Activated naive CD8-positive, alpha-beta T cell treated with anti-CD3 and anti-CD28 coated beads for 36 hours (primary cell): ENCODE measurements around the gene PTCD3. TPM values are rescaled to one million over a fixed set of nuclear protein-coding genes. Genes with fewer than 3 reads are reported as not detected.

ENCODE experiments used
- DNase-seq: peaks from one replicate; pipeline ENCODE4 v3.0.0; 2021
- H3K27ac Mint-ChIP-seq: one replicate; pipeline ENCODE4 v1.8.0; 2022; ENCODE audit warnings: mild to moderate bottlenecking, moderate library complexity, mixed read lengths
- H3K27me3 Mint-ChIP-seq: one replicate; pipeline ENCODE4 v1.8.0; 2022; ENCODE audit warnings: mild to moderate bottlenecking, mixed read lengths
- H3K36me3 Mint-ChIP-seq: one replicate; pipeline ENCODE4 v1.8.0; 2021; ENCODE audit warnings: mild to moderate bottlenecking, mixed read lengths
- H3K4me1 Mint-ChIP-seq: one replicate; pipeline ENCODE4 v1.8.0; 2021; ENCODE audit warnings: mixed read lengths
- H3K4me3 Mint-ChIP-seq: one replicate; pipeline ENCODE4 v1.8.0; 2022; ENCODE audit warnings: mild to moderate bottlenecking, moderate library complexity, mixed read lengths
- H3K9me3 Mint-ChIP-seq: one replicate; pipeline ENCODE4 v1.8.0; 2022; ENCODE audit warnings: mixed read lengths
- total RNA-seq, 2 experiments: library from RNA; stranded (reverse); gene quantifications; one replicate each; pipeline ENCODE4 v1.2.3, GENCODE V29; 2021

Gene PTCD3
- total RNA-seq, 2 experiments from 2014 or later: 161 to 162 TPM

DNA sequence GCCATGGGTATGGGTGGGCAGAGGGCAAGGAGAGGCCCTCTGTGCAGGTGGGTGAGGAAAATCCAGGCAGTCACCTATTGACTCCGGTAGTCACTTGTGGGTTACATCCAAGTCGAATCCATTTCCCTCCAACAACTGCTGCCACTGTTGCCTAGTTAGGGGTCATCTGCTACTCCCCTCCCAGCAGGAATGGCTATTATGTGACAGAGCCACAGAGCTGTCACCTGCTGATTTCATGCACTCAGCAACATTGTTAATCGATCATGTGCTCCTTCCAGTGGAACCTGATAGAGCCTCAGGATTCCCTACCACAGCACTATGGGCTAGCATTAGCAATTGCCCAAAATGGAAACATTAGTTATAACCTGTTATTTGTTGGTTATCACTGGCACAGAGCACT is 31.8 kb upstream of the PTCD3 start:
- no peak overlapping the region for H3K4me3 Mint-ChIP-seq
- no peak for DNase-seq
- H3K36me3 Mint-ChIP-seq: peaks cover 54% of the 10 kb centered on the region
- peaks cover 12% of the 10 kb centered on the region for H3K4me1 Mint-ChIP-seq
- H3K27me3 Mint-ChIP-seq: no peaks in the 10 kb centered on the region
- peaks cover 2% of the 10 kb centered on the region for H3K9me3 Mint-ChIP-seq
- H3K27ac Mint-ChIP-seq: no peak overlapping the region

DNA sequence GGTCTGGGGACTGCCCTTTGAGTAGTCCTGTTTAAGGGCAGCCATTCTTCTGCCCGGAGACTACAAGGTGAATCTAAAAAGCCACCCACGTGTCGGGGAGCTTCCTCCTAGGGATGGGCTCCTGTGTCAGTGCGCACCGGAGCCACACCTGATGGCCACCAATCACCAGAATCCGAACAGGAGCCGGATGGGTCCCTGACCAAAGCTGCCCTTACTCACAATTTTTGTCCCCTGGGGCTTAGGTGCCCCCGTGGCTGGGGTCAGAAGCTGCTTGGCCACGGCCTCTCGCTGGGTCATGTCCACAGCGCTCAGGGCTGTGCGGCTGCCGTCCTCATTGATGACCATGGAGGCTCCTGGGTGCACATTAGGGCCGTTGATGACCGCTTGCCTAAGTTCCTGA is 31.2 kb upstream of the PTCD3 start:
- peaks cover 2% of the 10 kb centered on the region for H3K9me3 Mint-ChIP-seq
- DNase-seq: no peak
- peaks cover 14% of the 10 kb centered on the region for H3K4me1 Mint-ChIP-seq
- no peak overlapping the region for H3K4me3 Mint-ChIP-seq
- H3K36me3 Mint-ChIP-seq: peaks cover 53% of the 10 kb centered on the region
- no peak overlapping the region for H3K27ac Mint-ChIP-seq
- H3K27me3 Mint-ChIP-seq: no peaks in the 10 kb centered on the region

DNA sequence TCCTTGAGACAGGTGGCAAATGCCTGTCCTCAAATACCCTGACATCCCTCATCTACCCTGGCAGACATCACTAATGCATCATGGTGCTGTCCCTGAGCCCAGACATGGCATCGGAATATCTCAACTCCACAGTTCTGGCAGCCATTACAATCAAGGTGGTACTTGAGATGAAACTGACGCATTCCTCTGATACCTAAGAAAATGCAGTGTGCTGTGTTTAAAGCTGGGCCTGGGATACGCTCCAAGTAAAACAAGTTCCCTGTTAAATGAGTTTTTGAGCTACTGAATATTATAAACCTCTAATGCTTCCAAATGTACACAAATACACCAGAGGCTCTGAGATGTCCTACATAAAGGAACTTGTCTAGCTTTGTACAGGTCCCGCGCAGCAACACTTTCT is 30.1 kb upstream of the PTCD3 start:
- H3K27ac Mint-ChIP-seq: no peak overlapping the region
- H3K9me3 Mint-ChIP-seq: peaks cover 2% of the 10 kb centered on the region
- H3K4me3 Mint-ChIP-seq: no peak overlapping the region
- DNase-seq: no peak
- H3K36me3 Mint-ChIP-seq: peaks cover 56% of the 10 kb centered on the region
- H3K4me1 Mint-ChIP-seq: peaks cover 25% of the 10 kb centered on the region
- H3K27me3 Mint-ChIP-seq: no peaks in the 10 kb centered on the region

DNA sequence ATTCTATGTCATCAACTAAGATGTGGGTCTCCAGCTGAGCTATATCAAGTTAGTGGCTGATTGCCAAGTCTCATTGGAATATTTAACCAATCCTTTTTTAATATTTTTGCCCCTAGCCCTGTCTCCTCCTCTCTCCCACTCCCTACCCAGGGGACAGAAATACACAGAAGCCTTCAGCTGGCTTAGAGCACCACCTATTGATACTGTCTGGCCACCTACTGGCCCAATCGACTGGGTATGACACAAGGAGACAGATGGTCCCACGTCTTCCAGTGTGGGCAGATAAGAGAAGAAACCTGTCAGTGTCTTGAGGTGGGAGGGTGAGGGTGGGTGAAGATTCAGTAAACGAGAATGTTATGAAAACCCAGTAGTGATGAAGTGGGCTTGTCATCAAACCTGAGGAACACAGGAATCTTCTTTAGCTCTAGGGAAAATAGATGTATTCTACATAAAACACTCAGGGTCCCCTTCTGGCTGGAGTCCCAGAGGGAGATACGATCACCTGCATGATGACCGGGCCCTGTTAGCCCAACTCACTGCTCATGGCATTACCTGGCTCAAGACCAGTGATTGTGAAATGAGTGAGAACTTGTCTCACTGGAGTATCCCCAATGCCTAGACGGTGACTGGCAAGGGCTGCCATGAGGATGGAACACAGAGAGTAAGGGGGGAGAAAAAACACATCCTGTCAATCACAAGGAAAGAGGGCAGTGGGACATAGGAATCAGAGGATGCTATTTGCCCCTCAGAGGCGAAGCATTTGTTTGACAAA is 27.1 kb upstream of the PTCD3 start:
- Mint-ChIP-seq H3K27ac (no peak overlapping the region), H3K4me1 (peaks cover 25% of the 10 kb centered on the region), H3K9me3 (no peaks in the 10 kb centered on the region), H3K36me3 (peaks cover 39% of the 10 kb centered on the region), H3K4me3 (no peak overlapping the region), H3K27me3 (no peaks in the 10 kb centered on the region)
- no peak for DNase-seq

DNA sequence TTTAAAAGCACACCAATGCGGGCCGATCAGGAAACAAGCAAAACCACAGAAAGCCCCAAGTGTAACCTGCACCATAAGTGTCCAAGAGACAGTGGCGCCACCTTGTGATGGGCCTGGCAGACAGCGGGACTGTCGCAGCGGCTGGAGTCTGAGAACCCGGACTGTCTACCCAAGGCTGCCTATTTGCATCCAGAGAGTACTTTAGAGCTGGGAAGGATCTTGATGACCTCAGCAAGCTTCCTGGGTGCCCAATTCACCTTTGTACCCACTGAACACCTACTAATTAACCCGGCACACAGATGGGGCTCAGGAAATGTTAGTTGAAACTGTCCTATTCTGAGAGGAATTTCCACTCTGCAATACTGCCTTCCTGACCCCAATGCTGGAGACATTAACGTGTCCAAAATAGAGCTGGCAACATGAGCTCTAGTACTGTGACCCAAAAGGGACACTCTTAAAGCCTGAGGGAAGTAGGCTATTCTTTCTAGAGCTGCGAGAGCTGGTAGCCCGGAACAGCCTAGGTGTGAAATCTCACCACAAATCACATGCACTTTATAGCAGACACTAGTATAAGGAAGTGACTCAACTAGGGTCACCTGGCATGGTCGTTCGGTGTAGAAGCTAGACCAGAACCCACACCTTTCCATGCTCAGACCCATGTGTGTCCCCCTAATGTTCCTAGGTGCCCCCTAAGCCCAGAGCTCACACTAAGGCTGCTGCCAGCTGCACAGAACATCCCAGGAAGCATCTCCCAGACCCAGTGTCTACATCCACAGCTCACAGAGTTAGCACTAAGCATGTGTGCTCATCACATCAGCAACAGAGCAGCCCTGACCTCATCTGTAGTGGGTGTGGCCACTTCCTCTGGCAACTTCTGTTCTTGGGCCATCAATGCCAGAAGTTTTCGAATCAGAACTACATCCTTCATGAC is 25.8 kb upstream of the PTCD3 start:
- Mint-ChIP-seq H3K4me3 (no peak overlapping the region), H3K27me3 (no peaks in the 10 kb centered on the region), H3K36me3 (peaks cover 39% of the 10 kb centered on the region), H3K9me3 (no peaks in the 10 kb centered on the region), H3K4me1 (peaks cover 25% of the 10 kb centered on the region), H3K27ac (peak overlapping the region; percentile 56)
- DNase-seq: peak; percentile 74

DNA sequence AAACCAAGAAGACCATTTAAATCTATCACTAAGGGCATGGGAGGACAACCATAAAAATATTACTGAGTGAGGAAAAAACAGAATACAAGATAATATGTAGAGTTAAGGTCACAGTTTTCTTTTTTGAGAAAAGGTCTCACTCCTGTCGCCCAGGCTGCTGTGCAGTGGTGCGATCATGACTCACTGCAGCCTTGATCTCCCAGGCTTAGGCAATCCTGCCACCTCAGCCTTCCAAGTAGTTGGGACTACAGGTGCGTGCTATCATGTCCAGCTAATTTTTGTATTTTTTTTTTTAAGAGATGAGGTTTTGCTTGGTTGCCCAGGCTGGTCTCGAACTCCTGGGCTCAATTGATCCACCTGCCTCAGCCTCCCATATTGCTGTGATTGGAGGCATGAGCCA is 24.3 kb upstream of the PTCD3 start:
- Mint-ChIP-seq H3K27me3 (no peaks in the 10 kb centered on the region), H3K27ac (no peak overlapping the region), H3K9me3 (no peaks in the 10 kb centered on the region)

DNA sequence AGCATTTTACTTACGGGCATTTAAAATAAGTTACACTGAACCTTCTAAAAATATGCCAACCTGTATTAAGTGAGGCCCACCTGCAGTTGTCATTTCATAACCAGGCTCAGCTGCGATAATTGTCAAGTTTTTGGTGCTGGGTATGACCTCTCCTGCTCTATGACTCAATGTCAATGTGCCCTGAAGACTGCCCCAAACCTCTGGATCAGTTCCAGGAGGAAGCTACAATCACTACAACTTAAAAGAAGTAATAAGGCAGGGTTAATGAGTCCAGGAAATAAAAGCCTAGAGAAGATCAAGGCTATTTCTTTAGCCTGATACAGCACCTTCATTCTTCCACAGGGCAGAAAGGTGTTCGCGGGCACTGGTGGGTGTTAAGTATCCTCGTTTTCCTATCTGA is 23.3 kb upstream of the PTCD3 start:
- Mint-ChIP-seq H3K27me3 (no peaks in the 10 kb centered on the region), H3K4me1 (peaks cover 25% of the 10 kb centered on the region), H3K27ac (no peak overlapping the region), H3K9me3 (no peaks in the 10 kb centered on the region), H3K36me3 (peaks cover 33% of the 10 kb centered on the region), H3K4me3 (no peak overlapping the region)
- no peak for DNase-seq

More for the DNA sequence above, 24.3 kb upstream of the PTCD3 start:
- Mint-ChIP-seq H3K4me3 (no peak overlapping the region), H3K36me3 (peaks cover 41% of the 10 kb centered on the region), H3K4me1 (peaks cover 25% of the 10 kb centered on the region)
- no peak for DNase-seq

DNA sequence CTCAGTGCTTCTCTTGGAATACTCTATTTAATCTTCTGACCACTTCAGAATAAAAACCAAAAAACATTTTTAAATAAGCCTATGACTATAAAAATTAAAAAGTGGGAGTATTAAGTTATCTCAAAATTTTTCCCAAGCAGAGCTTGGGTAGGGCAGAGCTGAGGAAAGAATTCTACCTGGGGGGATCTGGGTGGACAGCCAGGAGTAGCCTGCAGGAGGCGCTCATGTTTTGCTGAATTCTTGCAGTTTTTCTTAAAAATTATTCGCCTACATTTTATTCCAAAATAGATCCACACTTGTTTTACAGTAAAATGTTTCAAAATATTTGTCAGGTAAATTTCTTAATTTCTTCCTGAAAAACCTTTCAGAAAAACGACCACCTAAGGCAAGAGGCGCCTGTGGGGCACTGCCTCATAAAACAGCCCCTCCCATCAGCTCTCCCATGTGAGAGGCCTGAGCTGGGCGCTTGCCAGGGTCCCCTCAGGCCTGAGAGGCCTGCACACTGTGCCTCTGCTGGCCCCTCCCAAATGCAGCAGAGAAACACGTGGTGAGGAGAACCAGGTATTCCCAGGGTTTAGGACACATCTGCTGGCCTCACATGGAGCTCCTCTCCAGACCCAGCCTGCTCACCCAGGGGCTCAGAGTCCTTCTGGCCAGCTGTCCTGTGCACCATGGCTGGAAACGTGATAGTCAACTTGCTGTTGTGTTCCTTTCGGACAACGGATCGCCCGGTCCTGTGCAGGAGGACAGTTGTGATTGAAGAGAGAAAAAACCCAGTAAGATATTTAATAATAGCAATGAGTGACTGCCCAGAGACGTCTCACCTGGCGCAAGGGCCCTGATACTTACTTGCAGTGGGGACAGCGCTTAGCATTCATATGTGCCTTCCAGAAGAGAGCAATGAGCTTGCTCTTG is 17.8 kb upstream of the PTCD3 start:
- H3K9me3 Mint-ChIP-seq: no peaks in the 10 kb centered on the region
- no peaks in the 10 kb centered on the region for H3K4me1 Mint-ChIP-seq
- H3K36me3 Mint-ChIP-seq: peaks cover 21% of the 10 kb centered on the region
- H3K27ac Mint-ChIP-seq: no peak overlapping the region
- no peak for DNase-seq
- no peak overlapping the region for H3K4me3 Mint-ChIP-seq
- no peaks in the 10 kb centered on the region for H3K27me3 Mint-ChIP-seq

DNA sequence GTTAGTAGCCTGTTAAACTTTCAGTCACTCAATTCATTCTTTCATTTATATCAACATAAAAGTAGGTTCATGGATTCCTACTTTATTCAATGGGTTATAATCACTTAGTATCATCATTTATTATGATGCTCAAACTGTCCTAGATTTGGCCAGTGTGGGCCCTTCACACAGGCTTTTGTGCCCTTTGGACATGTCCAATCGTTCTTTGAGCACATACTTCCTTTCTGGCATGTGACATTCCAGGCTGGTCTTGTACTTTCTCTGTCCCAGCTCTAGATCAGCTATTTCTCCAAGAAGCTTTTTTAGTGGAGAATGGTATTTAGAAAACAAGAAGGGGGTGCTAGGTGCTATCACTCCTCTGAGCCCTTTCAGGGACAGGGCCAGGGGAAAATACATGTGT is 11.8 kb upstream of the PTCD3 start:
- H3K4me3 Mint-ChIP-seq: no peak overlapping the region
- DNase-seq: no peak
- peaks cover 31% of the 10 kb centered on the region for H3K36me3 Mint-ChIP-seq
- H3K27me3 Mint-ChIP-seq: no peaks in the 10 kb centered on the region
- no peak overlapping the region for H3K27ac Mint-ChIP-seq
- peaks cover 10% of the 10 kb centered on the region for H3K4me1 Mint-ChIP-seq
- H3K9me3 Mint-ChIP-seq: no peaks in the 10 kb centered on the region

DNA sequence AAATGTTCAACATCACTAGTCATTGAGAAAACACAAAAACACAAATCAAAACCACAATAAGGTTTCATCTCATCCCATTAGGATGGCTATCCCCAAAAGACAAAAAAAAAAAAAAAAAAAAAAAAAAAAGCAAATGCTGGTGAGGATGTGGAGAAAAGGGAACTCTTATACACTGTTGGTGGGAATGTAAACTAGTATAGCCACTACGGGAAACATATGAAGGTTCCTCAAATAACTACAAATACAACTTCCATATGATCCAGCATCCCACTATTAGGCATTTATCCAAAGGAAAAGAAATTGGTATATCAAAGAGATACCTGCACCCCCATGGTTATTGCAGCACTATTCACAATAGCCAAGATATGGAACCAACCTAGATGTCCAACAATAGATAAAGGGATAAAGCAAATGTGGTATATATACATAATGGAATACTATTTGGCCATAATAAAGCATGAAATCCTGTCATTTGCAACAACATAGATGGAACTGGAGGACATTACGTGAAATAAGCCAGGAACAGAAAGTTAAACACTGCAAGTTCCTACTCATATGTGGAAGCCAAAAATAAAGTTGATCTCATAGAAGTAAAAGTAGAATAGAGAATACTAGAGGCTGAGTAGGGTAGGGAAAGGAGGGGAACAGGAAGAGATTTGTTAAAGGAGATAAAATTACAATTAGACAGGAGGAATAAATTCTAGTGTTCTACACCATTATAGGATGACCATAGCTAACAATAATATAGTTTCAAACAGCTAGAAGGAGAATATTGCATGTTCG is 8.7 kb upstream of the PTCD3 start:
- DNase-seq: no peak
- Mint-ChIP-seq H3K36me3 (peaks cover 33% of the 10 kb centered on the region), H3K4me3 (no peak overlapping the region), H3K4me1 (peaks cover 20% of the 10 kb centered on the region), H3K27ac (no peak overlapping the region), H3K27me3 (no peaks in the 10 kb centered on the region), H3K9me3 (peaks cover 3% of the 10 kb centered on the region)

DNA sequence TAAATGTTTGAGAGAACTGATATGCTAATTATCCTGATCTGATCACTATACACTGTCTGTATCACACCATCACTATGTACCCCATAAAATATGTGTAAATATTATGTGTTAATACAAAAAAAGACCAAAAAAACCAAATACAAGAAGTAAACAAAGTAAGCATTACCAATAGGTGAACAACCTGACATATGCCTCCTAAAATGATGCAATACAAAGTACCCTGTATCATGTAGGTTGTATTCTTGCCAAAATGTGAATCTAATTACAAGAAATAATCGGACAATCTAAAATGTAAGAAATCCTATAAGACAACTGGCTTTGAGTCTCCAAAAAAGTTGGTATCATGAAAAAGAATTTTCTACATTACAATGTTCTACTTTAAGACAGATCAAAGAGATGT is 8.1 kb upstream of the PTCD3 start:
- Mint-ChIP-seq H3K9me3 (peaks cover 3% of the 10 kb centered on the region), H3K27me3 (no peaks in the 10 kb centered on the region), H3K4me1 (peaks cover 26% of the 10 kb centered on the region), H3K4me3 (no peak overlapping the region), H3K36me3 (peaks cover 39% of the 10 kb centered on the region), H3K27ac (no peak overlapping the region)
- no peak for DNase-seq

DNA sequence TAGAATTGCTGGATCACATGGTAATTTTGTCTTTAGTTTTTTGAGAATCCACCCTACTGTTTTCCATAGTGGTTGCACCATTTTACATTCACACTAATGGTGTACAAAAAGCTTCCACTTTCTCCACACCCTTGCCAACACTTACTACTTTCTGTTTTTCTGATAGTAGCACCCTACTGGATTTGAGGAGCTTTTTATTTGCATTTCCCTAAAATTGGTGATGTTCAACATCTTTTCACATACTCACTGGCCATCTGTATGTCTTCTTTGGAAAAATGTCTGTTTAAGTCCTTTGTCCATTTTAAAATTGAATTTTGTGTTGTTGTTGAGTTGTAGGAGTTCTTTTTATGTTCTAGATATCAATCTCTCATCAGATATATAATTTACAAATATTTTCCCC is 3.9 kb upstream of the PTCD3 start:
- no peak overlapping the region for H3K4me3 Mint-ChIP-seq
- H3K4me1 Mint-ChIP-seq: peaks cover 38% of the 10 kb centered on the region
- no peak for DNase-seq
- H3K36me3 Mint-ChIP-seq: peaks cover 48% of the 10 kb centered on the region
- H3K27ac Mint-ChIP-seq: no peak overlapping the region
- peaks cover 3% of the 10 kb centered on the region for H3K9me3 Mint-ChIP-seq
- no peaks in the 10 kb centered on the region for H3K27me3 Mint-ChIP-seq

DNA sequence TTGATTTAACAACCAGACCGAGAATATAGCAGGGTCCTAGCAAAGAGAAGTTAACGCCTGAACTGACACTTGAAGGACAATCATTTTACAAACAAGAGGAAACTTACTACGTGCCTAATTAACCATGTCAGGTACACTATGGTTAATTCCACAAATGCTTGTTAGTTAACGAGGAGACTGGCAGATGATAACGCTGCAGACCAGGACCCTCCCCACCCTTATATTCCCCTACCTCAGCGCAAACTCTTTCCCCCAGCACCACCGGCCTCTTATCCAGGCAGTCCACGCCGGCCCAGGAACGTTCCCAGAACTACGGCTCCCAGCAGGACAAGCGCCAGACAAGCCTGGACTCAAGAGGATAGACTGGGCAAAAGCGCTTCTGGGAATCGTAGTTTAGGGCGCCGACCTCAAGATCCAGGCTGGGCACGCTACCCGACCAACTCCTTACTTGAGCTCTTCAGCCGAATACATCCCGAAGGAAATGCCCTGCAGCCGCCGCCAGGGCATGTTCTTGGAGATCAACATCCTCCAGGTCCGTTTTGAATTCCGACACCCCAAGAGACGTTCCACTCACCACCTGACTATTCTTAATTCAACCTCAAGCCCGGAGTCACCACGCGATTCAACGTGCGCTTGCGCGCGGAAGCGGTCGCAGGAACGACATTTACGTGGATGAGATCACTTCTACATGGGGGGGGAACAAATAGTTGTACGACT is 625 bp upstream of the PTCD3 start, which contains the start of gene POLR1A:
Gene POLR1A, minus strand, starts transcription at position 635 of the 717 bp plus-strand sequence. Its CDS starts 110 bp downstream, at position 525.
- H3K4me3 Mint-ChIP-seq: peak within 1 kb of the TSS; percentile 96
- H3K4me1 Mint-ChIP-seq: peaks cover 50% of the 10 kb centered on the region
- H3K36me3 Mint-ChIP-seq: peaks cover 46% of the 10 kb centered on the region
- DNase-seq: peak; percentile 82
- no peaks in the 10 kb centered on the region for H3K27me3 Mint-ChIP-seq
- H3K27ac Mint-ChIP-seq: peak within 1 kb of the TSS; percentile 99
- peaks cover 3% of the 10 kb centered on the region for H3K9me3 Mint-ChIP-seq
